Activated T-helper 2 cell treated with anti-CD3 and anti-CD28 coated beads, Interferon-gamma antibody, Interleukin-2, Interleukin-4, amounts not matched to agents 10 μg/mL and 5 μg/mL and 100 μg/mL, durations not matched to agents 14 hours and 24 hours and 36 hours (primary cell): ENCODE data around the gene ALDH9A1. TPM values are rescaled to one million over a fixed set of nuclear protein-coding genes. Genes with fewer than 3 reads are reported as not detected.
"Not testable (repeated sequence)": the region's sequence is repeated elsewhere in the genome, so short reads cannot be mapped to it uniquely, and the experiment has no call there.

Source experiments
- DNase-seq: peaks from one replicate; pipeline ENCODE4 v3.0.0; 2021; ENCODE audit warnings: low spot score
- H3K27ac Mint-ChIP-seq: one replicate; pipeline ENCODE4 v1.8.0; 2021; ENCODE audit warnings: mixed read lengths
- H3K27me3 Mint-ChIP-seq: one replicate; pipeline ENCODE4 v1.8.0; 2021; ENCODE audit warnings: low read depth, mixed read lengths
- H3K36me3 Mint-ChIP-seq: one replicate; pipeline ENCODE4 v1.8.0; 2021; ENCODE audit warnings: low read depth, mixed read lengths
- H3K4me1 Mint-ChIP-seq: one replicate; pipeline ENCODE4 v1.8.0; 2021; ENCODE audit warnings: low read depth, mixed read lengths
- H3K4me3 Mint-ChIP-seq: one replicate; pipeline ENCODE4 v1.8.0; 2021; ENCODE audit warnings: low read depth, mild to moderate bottlenecking, moderate library complexity, mixed read lengths
- H3K9me3 Mint-ChIP-seq: one replicate; pipeline ENCODE4 v1.8.0; 2021; ENCODE audit warnings: mixed read lengths
- intact Hi-C: fragments of 100-400 bp; cut with micrococcal nuclease; formaldehyde crosslinking; loops from one replicate; pipeline ENCODE4 v1.15.1; 2023
- total RNA-seq: library from RNA; stranded (reverse); gene quantifications from 2 replicates; pipeline ENCODE4 v1.2.3, GENCODE V29; 2022

The ALDH9A1 gene
- total RNA-seq = 43.3 and 47.4 TPM in 2 replicates

DNA sequence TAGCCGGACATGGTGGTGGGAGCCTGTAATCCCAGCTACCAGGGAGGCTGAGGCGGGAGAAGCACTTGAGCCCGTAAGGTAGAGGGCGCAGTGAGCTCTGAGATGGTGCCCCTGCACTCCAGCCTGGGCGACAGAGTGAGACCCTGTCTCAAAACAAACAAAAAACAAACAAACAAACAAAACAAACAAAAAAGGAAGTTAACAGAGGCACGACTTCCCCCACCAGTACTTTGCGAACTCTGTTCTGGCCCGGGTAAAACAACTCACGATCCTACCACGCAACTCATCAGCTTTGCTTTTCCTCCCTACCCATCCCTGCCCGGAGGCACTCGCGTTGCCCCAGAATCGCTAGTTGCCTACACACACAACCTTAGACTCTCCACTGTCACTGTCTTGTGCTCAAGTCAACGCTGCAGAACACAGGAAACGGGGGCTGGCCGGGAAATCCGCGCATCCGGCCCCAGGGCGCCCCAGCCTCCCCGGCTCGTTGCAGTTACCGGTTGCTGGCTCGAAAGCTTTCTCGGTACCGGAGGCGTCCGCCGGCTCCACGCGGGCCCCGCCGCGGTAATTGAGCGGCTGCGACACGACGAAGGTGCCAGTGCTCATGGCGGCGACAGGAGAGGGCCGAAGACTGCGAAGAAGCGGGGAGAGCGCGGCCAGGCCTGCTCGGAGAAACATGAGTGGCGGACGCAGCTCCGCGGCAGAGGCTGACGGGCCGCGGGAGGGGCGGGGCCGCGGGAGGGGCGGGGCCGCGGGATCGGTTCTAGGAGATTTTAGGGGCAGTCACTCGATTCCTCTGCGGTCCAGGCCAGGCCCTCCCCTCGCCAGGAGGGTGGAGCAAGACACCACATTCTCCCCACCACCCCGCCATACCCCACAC, at the start of gene ALDH9A1:
Gene ALDH9A1 (minus strand): TSS at position 682 of the 880 bp plus-strand sequence. CDS start 4 bp downstream, at position 678.
- H3K9me3 Mint-ChIP-seq = no peaks in the 10 kb centered on the region
- H3K27ac Mint-ChIP-seq = peak within 1 kb of the TSS; percentile 99
- DNase-seq = peak; percentile 84
- peak within 1 kb of the TSS; percentile 100 for H3K4me3 Mint-ChIP-seq
- H3K36me3 Mint-ChIP-seq = peaks cover 35% of the 10 kb centered on the region
- peaks cover 3% of the 10 kb centered on the region for H3K27me3 Mint-ChIP-seq
- peaks cover 18% of the 10 kb centered on the region for H3K4me1 Mint-ChIP-seq
- intact Hi-C loops = loop anchor here (1.0 to 5.0 kb wide), 6 partner anchors 68 to 469 kb away; partner anchors contain the start of genes FAM78B, TMCO1 and UCK2

DNA sequence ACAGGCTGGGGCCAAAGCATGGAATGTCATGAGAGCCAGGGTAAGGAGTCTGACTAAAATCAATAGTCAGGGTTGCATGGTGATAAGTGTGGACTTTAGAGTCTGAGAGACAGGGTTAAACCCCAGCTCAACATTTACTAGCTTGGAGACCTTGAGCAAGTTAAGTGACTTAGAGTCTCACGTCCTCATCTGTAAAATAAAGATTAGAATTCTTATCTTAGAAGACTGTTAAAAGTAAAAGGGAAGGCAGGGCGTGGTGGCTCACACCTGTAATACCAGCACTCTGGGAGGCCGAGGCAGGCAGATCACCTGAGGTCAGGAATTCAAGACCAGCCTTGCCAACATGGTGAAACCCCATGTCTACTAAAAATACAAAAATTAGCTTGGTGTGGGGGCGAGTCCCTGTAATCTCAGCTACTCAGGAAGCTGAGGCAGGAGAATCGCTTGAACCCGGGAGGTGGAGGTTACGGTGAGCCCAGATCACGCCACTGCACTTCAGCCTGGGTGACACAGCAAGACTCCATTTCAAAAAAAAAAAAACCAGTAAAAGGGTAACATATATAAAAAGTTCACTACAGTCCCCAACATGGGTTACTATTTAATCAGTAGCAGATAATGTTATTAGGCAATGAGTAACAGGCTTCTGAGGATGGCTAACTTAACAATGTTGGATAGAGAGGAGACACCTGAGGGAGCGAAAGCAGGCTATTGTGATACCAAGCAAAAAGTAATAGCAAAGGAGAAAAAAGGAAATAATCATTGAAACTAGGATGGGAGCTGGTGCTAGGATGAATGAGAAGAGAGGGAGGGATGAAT, 49.5 kb upstream of the ALDH9A1 start:
- peaks cover 4% of the 10 kb centered on the region for H3K4me1 Mint-ChIP-seq
- no peaks in the 10 kb centered on the region for H3K27me3 Mint-ChIP-seq
- no peaks in the 10 kb centered on the region for H3K9me3 Mint-ChIP-seq
- no peak overlapping the region for H3K27ac Mint-ChIP-seq
- intact Hi-C loops = no loop called here
- no peak overlapping the region for H3K4me3 Mint-ChIP-seq
- no peak for DNase-seq
- H3K36me3 Mint-ChIP-seq = peaks cover 40% of the 10 kb centered on the region

DNA sequence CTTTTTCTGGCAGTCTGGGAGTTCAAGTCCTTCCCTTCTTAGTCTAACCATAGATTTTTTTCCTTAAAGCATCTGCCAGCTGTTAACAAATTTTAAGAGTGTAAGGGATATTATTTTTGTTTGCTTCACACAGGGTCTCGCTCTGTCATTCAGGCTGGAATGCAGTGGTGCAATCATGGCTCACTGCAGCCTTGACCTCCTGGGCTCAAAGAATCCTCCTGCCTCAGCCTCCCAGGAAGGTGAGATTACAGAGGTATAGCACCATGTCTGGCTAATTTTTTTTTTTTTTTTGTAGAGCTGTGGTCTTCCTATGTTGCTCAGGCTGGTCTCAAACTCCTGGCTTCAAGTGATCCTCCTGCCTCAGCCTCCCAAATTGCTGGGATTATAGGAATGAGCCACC, 46.6 kb upstream of the ALDH9A1 start:
- H3K27ac Mint-ChIP-seq, DNase-seq, H3K4me1 Mint-ChIP-seq, intact Hi-C loops, H3K9me3 Mint-ChIP-seq, H3K4me3 Mint-ChIP-seq, H3K27me3 Mint-ChIP-seq: not testable (repeated sequence)
- peaks cover 58% of the 10 kb centered on the region for H3K36me3 Mint-ChIP-seq

DNA sequence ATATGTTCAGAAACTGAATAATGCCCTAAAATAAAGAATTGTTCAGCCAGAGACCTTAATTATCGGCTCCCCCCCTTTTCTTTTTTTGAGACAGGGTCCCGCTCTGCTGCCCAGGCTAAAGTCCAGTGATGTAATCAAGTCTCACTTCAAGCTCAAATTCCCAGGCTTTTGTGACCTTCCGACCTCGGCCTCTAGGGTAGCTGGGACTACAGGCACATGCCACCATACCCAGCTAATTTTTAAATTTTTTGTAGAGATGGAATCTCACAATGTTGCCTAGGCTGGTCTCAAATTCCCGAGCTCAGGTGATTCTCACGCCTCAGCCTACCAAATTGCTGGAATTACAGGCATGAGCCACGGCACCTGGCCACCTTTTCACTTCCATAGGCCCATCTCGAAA, 43.8 kb upstream of the ALDH9A1 start:
- H3K9me3 Mint-ChIP-seq = no peaks in the 10 kb centered on the region
- no peaks in the 10 kb centered on the region for H3K4me1 Mint-ChIP-seq
- no peaks in the 10 kb centered on the region for H3K27me3 Mint-ChIP-seq
- H3K27ac Mint-ChIP-seq = no peak overlapping the region
- intact Hi-C loops = no loop called here
- H3K4me3 Mint-ChIP-seq = no peak overlapping the region
- DNase-seq = no peak
- H3K36me3 Mint-ChIP-seq = peaks cover 59% of the 10 kb centered on the region

DNA sequence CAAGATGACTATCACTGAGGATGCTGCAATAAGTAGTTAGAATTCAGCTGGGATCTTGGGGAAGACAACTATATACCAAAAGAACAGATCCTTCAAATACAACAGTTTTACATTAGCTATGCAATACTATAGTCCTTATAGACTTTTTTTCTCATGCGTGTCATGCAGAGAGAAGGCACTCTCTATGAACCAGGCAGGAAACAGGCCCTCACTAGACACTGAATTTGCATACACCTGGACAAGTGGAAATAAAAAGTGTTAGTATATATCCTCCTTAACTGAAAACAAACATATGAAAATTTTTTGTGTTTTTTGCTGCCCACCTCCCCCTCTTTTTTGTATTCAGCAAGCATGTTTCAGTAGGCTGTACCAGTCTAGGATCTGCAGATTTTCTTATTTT, 40.4 kb upstream of the ALDH9A1 start:
- no peaks in the 10 kb centered on the region for H3K9me3 Mint-ChIP-seq
- peaks cover 52% of the 10 kb centered on the region for H3K36me3 Mint-ChIP-seq
- no peak for DNase-seq
- no peak overlapping the region for H3K27ac Mint-ChIP-seq
- H3K27me3 Mint-ChIP-seq = no peaks in the 10 kb centered on the region
- intact Hi-C loops = no loop called here
- H3K4me3 Mint-ChIP-seq = no peak overlapping the region
- H3K4me1 Mint-ChIP-seq = no peaks in the 10 kb centered on the region

DNA sequence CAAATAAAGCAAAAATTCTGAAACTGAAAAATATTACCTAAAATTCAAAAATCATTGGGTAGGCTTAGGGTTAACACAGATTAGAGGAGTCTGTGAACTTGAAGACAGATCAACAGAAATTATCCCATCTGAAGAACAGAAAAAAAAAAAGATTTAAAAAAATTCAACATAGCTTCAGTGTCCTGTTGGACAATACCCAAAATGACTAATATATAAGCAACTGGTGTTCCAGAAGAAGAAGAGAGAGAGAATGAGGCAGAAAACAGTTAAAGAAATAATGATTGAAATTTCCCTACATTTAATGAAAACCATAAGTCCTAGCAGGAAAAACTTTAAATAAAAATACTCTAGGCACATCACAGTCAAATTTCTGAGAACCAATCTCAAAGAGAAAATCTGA, 38.8 kb upstream of the ALDH9A1 start:
- DNase-seq = no peak
- intact Hi-C loops = no loop called here
- Mint-ChIP-seq H3K27me3 (no peaks in the 10 kb centered on the region), H3K4me1 (no peaks in the 10 kb centered on the region), H3K4me3 (no peak overlapping the region), H3K9me3 (no peaks in the 10 kb centered on the region), H3K27ac (no peak overlapping the region), H3K36me3 (peaks cover 39% of the 10 kb centered on the region)

DNA sequence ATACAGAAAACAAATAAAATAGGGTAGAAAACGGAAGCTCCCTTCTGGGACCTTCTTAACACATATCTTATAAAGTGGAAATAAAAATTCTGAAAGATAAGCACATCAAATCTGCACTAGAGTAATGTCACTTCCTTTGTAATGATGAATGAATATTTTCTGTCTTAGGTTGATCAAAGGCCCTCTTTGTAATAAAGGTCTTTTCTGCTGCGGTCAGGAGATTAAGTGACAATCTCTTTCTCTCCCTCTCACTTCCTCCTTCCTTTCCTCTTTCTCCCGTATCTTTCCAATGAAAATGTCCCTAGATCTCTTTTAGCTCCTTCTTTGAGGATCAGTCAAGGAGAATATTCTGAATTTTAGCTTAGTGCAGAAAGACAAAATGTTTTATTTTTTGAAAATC, 36.5 kb upstream of the ALDH9A1 start:
- Mint-ChIP-seq H3K27ac (no peak overlapping the region), H3K27me3 (no peaks in the 10 kb centered on the region)
- intact Hi-C loops = no loop called here

DNA sequence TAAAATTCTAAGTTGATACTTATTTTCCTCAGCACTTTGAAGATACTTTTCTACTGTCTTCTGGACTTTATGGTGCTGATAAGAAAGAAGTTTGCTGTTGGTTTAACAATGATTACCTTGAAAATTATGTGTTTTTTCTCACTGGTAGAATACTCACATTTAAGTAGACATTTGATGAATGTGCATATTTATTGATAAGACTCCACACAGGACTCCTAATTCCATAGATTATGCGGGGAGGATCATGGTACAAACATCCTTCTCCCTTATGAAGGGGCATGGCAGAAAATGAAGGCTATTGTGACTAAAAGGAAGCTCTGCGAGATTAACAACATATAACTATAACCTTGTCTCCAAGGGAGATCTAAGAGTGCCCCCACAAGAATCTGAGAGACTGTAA, 28.5 kb upstream of the ALDH9A1 start:
- H3K4me3 Mint-ChIP-seq = no peak overlapping the region
- no peak for DNase-seq
- no peaks in the 10 kb centered on the region for H3K4me1 Mint-ChIP-seq
- H3K27ac Mint-ChIP-seq = no peak overlapping the region
- peaks cover 21% of the 10 kb centered on the region for H3K36me3 Mint-ChIP-seq
- no peaks in the 10 kb centered on the region for H3K9me3 Mint-ChIP-seq
- no peaks in the 10 kb centered on the region for H3K27me3 Mint-ChIP-seq
- intact Hi-C loops = no loop called here

More for the DNA sequence above, 36.5 kb upstream of the ALDH9A1 start:
- Mint-ChIP-seq H3K4me1 (no peaks in the 10 kb centered on the region), H3K36me3 (peaks cover 21% of the 10 kb centered on the region), H3K9me3 (no peaks in the 10 kb centered on the region), H3K4me3 (no peak overlapping the region)
- DNase-seq = no peak

DNA sequence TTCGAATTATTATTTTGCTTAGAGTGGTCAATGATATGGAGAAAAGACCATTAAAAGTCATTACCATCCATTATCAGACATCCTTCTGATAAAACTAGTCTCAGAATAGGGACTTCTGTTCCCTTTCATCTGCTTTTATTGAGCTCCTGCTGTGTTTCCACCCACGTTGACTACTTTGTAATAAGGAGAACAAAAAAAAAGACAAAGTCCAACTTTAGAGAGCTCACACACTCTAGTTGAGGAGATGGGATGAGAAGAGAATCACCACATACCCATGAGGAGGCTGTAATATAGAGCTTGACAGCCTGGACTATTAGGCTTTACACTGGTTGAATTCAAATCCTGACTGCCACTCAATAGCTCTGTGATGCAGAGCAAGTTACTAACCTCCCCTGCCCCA, 27.8 kb upstream of the ALDH9A1 start:
- H3K4me3 Mint-ChIP-seq = no peak overlapping the region
- intact Hi-C loops = no loop called here
- H3K9me3 Mint-ChIP-seq = no peaks in the 10 kb centered on the region
- H3K27me3 Mint-ChIP-seq = no peaks in the 10 kb centered on the region
- no peak overlapping the region for H3K27ac Mint-ChIP-seq
- DNase-seq = no peak
- peaks cover 21% of the 10 kb centered on the region for H3K36me3 Mint-ChIP-seq
- H3K4me1 Mint-ChIP-seq = no peaks in the 10 kb centered on the region

DNA sequence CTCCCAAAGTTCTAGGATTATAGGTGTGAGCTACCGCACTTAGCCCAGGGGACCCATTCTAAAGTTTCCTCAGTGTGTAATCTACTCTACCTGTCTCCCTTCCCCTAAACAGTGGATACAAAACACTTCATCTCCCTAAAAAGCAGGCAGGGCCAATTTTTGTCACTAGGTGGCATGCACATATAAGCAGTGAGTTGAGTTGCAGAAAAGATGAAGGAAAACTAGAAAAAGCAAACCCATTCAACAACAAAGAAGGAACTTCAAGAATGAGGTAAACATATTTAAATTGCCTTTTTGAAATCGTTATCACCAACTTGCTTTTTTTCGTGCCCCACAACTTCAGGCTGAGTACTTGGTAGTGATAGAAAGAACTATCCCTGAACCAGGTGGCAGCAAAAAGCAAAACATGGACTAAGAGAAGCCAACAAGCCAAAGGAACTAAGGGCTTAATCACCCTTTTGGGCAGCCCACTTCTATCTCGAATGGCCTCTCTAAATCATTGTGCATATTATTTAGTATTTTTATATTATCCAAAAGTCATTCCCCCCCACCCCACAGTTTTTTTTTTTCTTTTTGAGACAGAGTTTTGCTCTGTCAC, 19.7 kb upstream of the ALDH9A1 start:
- Mint-ChIP-seq H3K36me3 (no peaks in the 10 kb centered on the region), H3K9me3 (no peaks in the 10 kb centered on the region), H3K27ac (no peak overlapping the region), H3K4me3 (no peak overlapping the region), H3K27me3 (no peaks in the 10 kb centered on the region), H3K4me1 (no peaks in the 10 kb centered on the region)
- peak; percentile 16 for DNase-seq
- intact Hi-C loops = loop anchor here (1.0 kb wide), 1 partner anchor 196 kb away; no protein-coding TSS in a partner anchor

DNA sequence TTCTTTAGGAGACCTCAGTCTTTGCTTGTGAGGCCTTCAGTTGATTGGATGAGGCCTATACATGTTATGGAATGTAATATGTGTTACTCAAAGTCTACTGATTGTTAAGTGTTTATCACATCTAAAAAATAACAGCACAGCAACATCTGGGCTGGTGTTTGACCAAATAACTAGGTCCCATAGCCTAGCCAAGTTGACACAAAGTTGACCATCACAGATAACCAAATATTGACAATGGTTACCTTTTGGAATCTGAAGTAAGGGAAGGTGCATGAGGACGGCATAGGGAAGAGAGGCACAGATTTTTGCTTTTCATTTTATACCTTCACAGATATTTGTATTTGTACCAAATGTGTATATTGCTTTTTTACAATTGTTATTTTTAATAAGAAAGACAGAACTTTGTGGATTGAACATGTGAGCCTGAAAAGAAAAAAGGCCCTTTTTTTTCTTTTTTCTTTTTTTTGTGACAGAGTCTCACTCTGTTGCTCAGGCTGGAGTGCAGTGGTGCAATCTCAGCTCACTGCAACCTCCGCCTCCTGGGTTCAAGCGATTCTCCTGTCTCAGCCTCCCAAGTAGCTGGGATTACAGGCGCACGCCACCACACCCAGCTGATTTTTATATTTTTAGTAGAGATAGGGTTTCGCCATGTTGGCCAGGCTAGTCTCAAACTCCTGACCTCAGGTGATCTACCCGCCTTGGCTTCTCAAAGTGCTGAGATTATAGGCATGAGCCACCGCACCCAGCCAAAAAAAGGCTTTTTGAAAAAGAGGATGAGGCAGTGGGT, 18.1 kb upstream of the ALDH9A1 start:
- H3K4me1 Mint-ChIP-seq, H3K9me3 Mint-ChIP-seq, DNase-seq, H3K27ac Mint-ChIP-seq, H3K4me3 Mint-ChIP-seq, intact Hi-C loops, H3K36me3 Mint-ChIP-seq, H3K27me3 Mint-ChIP-seq: not testable (repeated sequence)

DNA sequence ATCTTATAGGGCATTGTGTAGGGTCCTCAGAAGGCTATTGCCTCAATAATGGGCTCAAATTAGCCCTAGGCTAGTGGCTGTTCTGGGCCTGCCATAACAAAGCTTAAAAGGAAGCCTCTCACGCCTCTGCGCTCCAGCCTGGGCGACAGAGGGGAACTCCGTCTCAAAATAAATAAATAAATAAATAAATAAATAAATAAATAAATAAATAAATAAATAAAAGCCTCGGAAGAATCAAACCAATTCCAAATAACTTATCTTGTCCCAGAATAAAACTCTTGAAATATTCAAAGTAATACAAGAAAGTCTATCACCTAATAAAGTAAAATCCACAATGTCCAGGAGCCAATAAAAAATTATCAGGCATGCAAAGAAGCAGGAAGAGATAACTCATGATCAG, 14.4 kb upstream of the ALDH9A1 start:
- no peaks in the 10 kb centered on the region for H3K36me3 Mint-ChIP-seq
- no peak for DNase-seq
- intact Hi-C loops = no loop called here
- peaks cover 13% of the 10 kb centered on the region for H3K27me3 Mint-ChIP-seq
- H3K4me1 Mint-ChIP-seq = no peaks in the 10 kb centered on the region
- H3K27ac Mint-ChIP-seq = no peak overlapping the region
- no peak overlapping the region for H3K4me3 Mint-ChIP-seq
- no peaks in the 10 kb centered on the region for H3K9me3 Mint-ChIP-seq
